K562 (cell line): ENCODE data around the gene EP300. TPM values are rescaled to one million over a fixed set of nuclear protein-coding genes. Genes with fewer than 3 reads are reported as not detected.
A peak's percentile ranks its signal among the peaks of the same experiment; 100 is the strongest.

Experiments used
- ATAC-seq: fragments of 200-7000 bp; cut with Tn5 transposase; 3 replicates; pipeline ENCODE4 v1.9.1; 2020; ENCODE audit warnings: moderate library complexity
- BruUV-seq: library from RNA; stranded (reverse); fragments of 400-500 nt; replicated peaks from 2 replicates; lab custom pipeline; 2021; lab: Mats Ljungman, UMichigan
- CTCF ChIA-PET: fragments of 300-600 bp; formaldehyde crosslinking; extraction: SDS; loops from one replicate; lab custom pipeline; 2021; ENCODE audit warnings: low intra/inter-chr PET ratio; lab: Yijun Ruan, JAX
- POLR2A ChIA-PET: fragments of 300-600, 350-650 bp; sonication (Branson Sonifier 250); formaldehyde crosslinking; extraction: SDS; loops from one replicate; lab custom pipeline; 2021; ENCODE audit warnings: antibody characterized with exemption, inconsistent platforms; lab: Yijun Ruan, JAX
- DNase-seq, 4 experiments: peaks; one replicate each; pipeline versions ENCODE4 v3.0.0 to v3.0.0-alpha.2; 2011 to 2018; ENCODE audit warnings: low spot score in 3 of 4, mixed read lengths in 3 of 4; ENCODE audit errors: extremely low read depth in 1 of 4
- FAIRE-seq: peaks from 2 replicates; lab custom pipeline; 2011; peaks lifted over from hg19 to GRCh38; lab: Jason Lieb, UNC
- H2AFZ ChIP-seq: 2 replicates; pipeline ENCODE4 v1.6.0; 2011; ENCODE audit warnings: low read depth, low read length, control low read depth, inconsistent platforms
- H3K27ac ChIP-seq: fragments of 200-600 bp; 3 replicates; pipeline ENCODE4 v1.8.0; 2011; ENCODE audit warnings: low read depth, mild to moderate bottlenecking, control low read depth, inconsistent platforms, low read length, moderate library complexity, mixed read lengths; ENCODE audit errors: extremely low read depth
- H3K27me3 ChIP-seq, 2 experiments: fragments of 300-600 bp in 1 of 2; 2 replicates in 1 of 2; 3 replicates in 1 of 2; pipeline versions ENCODE4 v1.6.0 to v1.8.0; 2011; ENCODE audit warnings: inconsistent platforms in 2 of 2, low read length in 2 of 2, mild to moderate bottlenecking in 1 of 2, mixed read lengths in 1 of 2, moderate library complexity in 1 of 2; ENCODE audit not compliant: control insufficient read depth in 2 of 2, insufficient read depth in 2 of 2
- H3K36me3 ChIP-seq: fragments of 300-600 bp; 3 replicates; pipeline ENCODE4 v1.8.0; 2011; ENCODE audit warnings: mild to moderate bottlenecking, low read length, inconsistent platforms; ENCODE audit not compliant: control insufficient read depth, insufficient read depth
- H3K4me1 ChIP-seq, 2 experiments: fragments of 200-600 bp in 1 of 2; replicated peaks in 1 of 2; 2 replicates in 1 of 2; 3 replicates in 1 of 2; pipeline versions ENCODE4 v1.5.1 to v1.8.0; 2011; ENCODE audit warnings: inconsistent platforms in 2 of 2, low read length in 2 of 2, mild to moderate bottlenecking in 1 of 2, mixed read lengths in 1 of 2, moderate library complexity in 1 of 2; ENCODE audit not compliant: control insufficient read depth in 2 of 2, insufficient read depth in 2 of 2
- H3K4me2 ChIP-seq: 2 replicates; pipeline ENCODE4 v1.6.1; 2011; ENCODE audit warnings: low read length, control low read depth, inconsistent platforms, mixed read lengths; ENCODE audit not compliant: insufficient read depth
- H3K4me3 ChIP-seq: fragments of 200-600 bp; sonication (generic), shearing (Covaris generic); 2 replicates; pipeline ENCODE4 v1.5.1; 2016; ENCODE audit warnings: control low read depth, inconsistent platforms
- H3K79me2 ChIP-seq: fragments of 200-600 bp; 3 replicates; pipeline ENCODE4 v1.8.0; 2011; ENCODE audit warnings: low read length, inconsistent platforms; ENCODE audit not compliant: control insufficient read depth, insufficient read depth
- H3K9ac ChIP-seq, 2 experiments: 2 replicates each; pipeline versions ENCODE4 v1.6.0 to v1.6.1; 2011; ENCODE audit warnings: low read depth in 2 of 2, low read length in 2 of 2, control low read depth in 1 of 2, inconsistent platforms in 1 of 2, mild to moderate bottlenecking in 1 of 2, mixed read lengths in 1 of 2; ENCODE audit not compliant: insufficient read depth in 1 of 2
- H3K9me1 ChIP-seq: one replicate; pipeline ENCODE4 v1.6.0; 2011; ENCODE audit warnings: inconsistent platforms, mild to moderate bottlenecking, low read length, moderate library complexity; ENCODE audit not compliant: control insufficient read depth, insufficient read depth
- H3K9me3 ChIP-seq: replicated peaks from 2 replicates; pipeline ENCODE4 v1.5.1; 2011; ENCODE audit warnings: low read depth, low read length, inconsistent platforms; ENCODE audit not compliant: control insufficient read depth, insufficient read depth
- H4K20me1 ChIP-seq: replicated peaks from 2 replicates; pipeline ENCODE4 v1.6.1; 2011; ENCODE audit warnings: low read length, inconsistent platforms, mixed read lengths; ENCODE audit not compliant: control insufficient read depth, insufficient read depth
- CBX3 ChIP-seq, 2 experiments: IDR thresholded peaks; 1 replicate in 1 of 2; 2 replicates in 1 of 2; pipeline ENCODE4 v1.6.1; 2012; ENCODE audit warnings: inconsistent platforms in 2 of 2, low read length in 2 of 2, borderline replicate concordance in 1 of 2, control low read depth in 1 of 2
- FOXP1 ChIP-seq: sonication (generic); formaldehyde crosslinking; IDR thresholded peaks from 2 replicates; pipeline ENCODE4 v1.8.0; 2022; ENCODE audit warnings: mild to moderate bottlenecking, missing genetic modification reagents
- HDAC3 ChIP-seq: fragments of 450-650 bp; IDR thresholded peaks from 2 replicates; pipeline ENCODE4 v1.6.1; 2018; ENCODE audit warnings: borderline replicate concordance, mild to moderate bottlenecking, moderate library complexity; ENCODE audit not compliant: partially characterized antibody
- HDAC8 ChIP-seq: fragments of 450-650 bp; IDR thresholded peaks from 2 replicates; pipeline ENCODE4 v1.6.1; 2016; ENCODE audit warnings: mild to moderate bottlenecking, missing genetic modification characterization, moderate library complexity, missing compliant biosample characterization
- HMG20B ChIP-seq: fragments of 250-450 bp; sonication (Bioruptor Pico); IDR thresholded peaks from 2 replicates; pipeline ENCODE4 v1.5.0; 2021; ENCODE audit warnings: mild to moderate bottlenecking
- MCM2 ChIP-seq: fragments of 450-650 bp; IDR thresholded peaks from 2 replicates; pipeline ENCODE4 v1.6.1; 2017; ENCODE audit warnings: low read depth, mild to moderate bottlenecking
- SAFB ChIP-seq: fragments of 200-400 bp; formaldehyde crosslinking; IDR thresholded peaks from 2 replicates; pipeline ENCODE4 v1.6.1; 2017; ENCODE audit warnings: low read depth, low read length, borderline replicate concordance
- SNRNP70 ChIP-seq: fragments of 200-400 bp; formaldehyde crosslinking; optimal IDR thresholded peaks from 2 replicates; pipeline ENCODE3; 2017; ENCODE audit warnings: low read depth, low read length
- STAT5B ChIP-seq: fragments of 250-450 bp; sonication (Bioruptor Pico); IDR thresholded peaks from 2 replicates; pipeline ENCODE4 v1.8.0; 2021; ENCODE audit warnings: mild to moderate bottlenecking, inconsistent platforms
- WGBS: fragments of 100-300 bp; shearing (Covaris generic); methylation state at CpG from one replicate; pipeline ENCODE4 v1.1.6; 2016; ENCODE audit warnings: low coverage, mixed read lengths; ENCODE audit not compliant: insufficient coverage; ENCODE audit errors: missing lambda C conversion rate; 5-methylcytosine and 5-hydroxymethylcytosine counted together
- in situ Hi-C: fragments of 300-500 bp; cut with MboI; formaldehyde crosslinking; loops from 4 replicates; pipeline ENCODE4 v1.15.0; 2018; ENCODE audit warnings: inconsistent platforms, mixed read lengths
- intact Hi-C: fragments of 100-400 bp; cut with micrococcal nuclease; formaldehyde crosslinking; loops from 2 replicates; pipeline ENCODE4 v1.14.2; 2022
- polyA plus RNA-seq, 8 experiments: library from polyadenylated mRNA; depleted of rRNA in 4 of 8; stranded (reverse) in 5 of 8; unstranded in 3 of 8; fragments of >200 nt; fragmentation: Nextera tagmentation in 2 of 8; fragmentation: Illumina TruSeq in 1 of 8; extraction: Ambion mirVana in 2 of 8; extraction: Trizol in 1 of 8; gene quantifications; 2 replicates each; pipeline versions ENCODE4 v1.2.1 to v1.2.3, GENCODE V29; 2011 to 2014; ENCODE audit warnings: inconsistent platforms in 1 of 8, missing spikeins in 1 of 8
- total RNA-seq, 7 experiments: library from RNA; depleted of rRNA in 6 of 7; stranded (reverse); fragments of >200 nt in 6 of 7; fragmentation: Illumina TruSeq in 2 of 7; extraction: Trizol in 2 of 7; gene quantifications; 2 replicates each; pipeline versions ENCODE4 v1.2.1 to v1.2.3, GENCODE V29; 2011 to 2021; ENCODE audit warnings: low replicate concordance in 1 of 7
- TF ChIP-seq, protein P1 (sequence below): fragments of 450-650 bp; IDR thresholded peaks from 2 replicates; pipeline ENCODE4 v1.6.1; 2017; ENCODE audit warnings: mild to moderate bottlenecking, moderate library complexity
- TF ChIP-seq, protein P2 (sequence below): fragments of 250-450 bp; sonication (Bioruptor Pico); IDR thresholded peaks from 2 replicates; pipeline ENCODE4 v1.8.0; 2021; ENCODE audit warnings: borderline replicate concordance, mild to moderate bottlenecking, moderate library complexity; ENCODE audit not compliant: poor library complexity, severe bottlenecking
- TF ChIP-seq, protein P3 (sequence below): fragments of 450-650 bp; IDR thresholded peaks from 2 replicates; pipeline ENCODE4 v1.6.1; 2016
- TF ChIP-seq, protein P4 (sequence below): sonication (generic); formaldehyde crosslinking; IDR thresholded peaks from 2 replicates; pipeline ENCODE4 v1.9.0; 2022; ENCODE audit warnings: mild to moderate bottlenecking, missing genetic modification reagents
- TF ChIP-seq, protein P5 (sequence below): fragments of 250-450 bp; sonication (Bioruptor Pico); IDR thresholded peaks from 2 replicates; pipeline ENCODE4 v1.5.0; 2020; ENCODE audit warnings: mild to moderate bottlenecking

EP300 gene
- total and polyA plus RNA-seq, 9 of the 15 experiments (the other 6 are each of a cell fraction or from before 2014, with no cell fraction given), result 2.2 to 28.6 (median 10.9) TPM

DNA sequence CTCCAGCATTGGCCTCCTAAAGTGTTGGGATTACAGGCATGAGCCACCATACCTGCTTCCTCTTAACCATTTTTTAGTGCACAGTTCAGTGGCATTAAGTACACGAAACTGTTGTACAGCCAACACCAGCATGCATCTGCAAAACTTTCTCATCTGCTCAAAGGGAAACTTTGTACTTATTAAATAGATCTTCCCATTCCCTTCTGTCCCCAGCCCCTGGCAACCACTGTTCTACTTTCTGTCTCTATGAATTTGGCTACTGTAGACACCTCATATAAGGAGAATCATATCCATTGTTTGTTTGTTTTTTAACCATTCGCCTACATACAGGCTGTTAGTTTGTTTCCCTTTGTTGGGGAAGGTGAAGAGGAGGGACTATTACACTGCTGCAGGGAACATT is 6.5 kb upstream of the EP300 start (continued):
- no peak for TF ChIP-seq SAFB
- TF ChIP-seq, protein P1, sequence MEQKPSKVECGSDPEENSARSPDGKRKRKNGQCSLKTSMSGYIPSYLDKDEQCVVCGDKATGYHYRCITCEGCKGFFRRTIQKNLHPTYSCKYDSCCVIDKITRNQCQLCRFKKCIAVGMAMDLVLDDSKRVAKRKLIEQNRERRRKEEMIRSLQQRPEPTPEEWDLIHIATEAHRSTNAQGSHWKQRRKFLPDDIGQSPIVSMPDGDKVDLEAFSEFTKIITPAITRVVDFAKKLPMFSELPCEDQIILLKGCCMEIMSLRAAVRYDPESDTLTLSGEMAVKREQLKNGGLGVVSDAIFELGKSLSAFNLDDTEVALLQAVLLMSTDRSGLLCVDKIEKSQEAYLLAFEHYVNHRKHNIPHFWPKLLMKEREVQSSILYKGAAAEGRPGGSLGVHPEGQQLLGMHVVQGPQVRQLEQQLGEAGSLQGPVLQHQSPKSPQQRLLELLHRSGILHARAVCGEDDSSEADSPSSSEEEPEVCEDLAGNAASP, result no peak

DNA sequence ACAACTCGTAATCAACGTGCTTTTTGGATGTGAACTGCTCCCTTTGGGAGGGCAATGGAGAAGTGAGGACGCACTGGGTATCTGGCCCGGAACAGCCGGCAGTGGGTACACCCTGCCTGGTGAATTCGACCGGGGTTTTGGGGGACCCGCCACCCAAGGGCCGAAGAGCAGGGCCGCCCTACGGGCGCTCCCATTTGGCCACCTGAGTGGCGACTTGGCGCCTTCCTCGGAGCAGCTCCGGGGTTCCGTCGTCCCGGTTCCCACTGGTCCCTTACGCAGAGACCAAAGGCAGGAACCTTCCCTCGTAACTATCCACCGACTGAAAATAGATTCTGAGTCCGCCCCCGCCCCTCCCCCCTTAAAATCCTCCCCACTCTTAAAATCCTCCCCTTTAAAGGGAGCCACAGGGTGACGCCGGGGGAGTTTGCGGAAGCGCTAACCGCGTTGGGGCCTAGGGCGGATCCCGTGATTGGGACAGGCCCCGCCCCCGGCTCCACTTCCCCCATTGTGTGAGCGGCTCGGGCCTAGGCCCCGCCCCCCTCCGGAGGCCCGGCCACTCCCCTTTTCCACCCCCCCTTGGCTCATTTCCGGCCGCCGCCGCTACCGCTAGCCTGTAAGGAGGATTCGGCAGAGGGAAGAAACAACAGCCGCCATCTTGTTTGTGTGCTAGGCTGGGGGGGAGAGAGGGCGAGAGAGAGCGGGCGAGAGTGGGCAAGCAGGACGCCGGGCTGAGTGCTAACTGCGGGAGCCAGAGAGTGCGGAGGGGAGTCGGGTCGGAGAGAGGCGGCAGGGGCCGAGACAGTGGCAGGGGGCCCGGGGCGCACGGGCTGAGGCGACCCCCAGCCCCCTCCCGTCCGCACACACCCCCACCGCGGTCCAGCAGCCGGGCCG is 1.0 kb upstream of the EP300 start:
- H3K9me1 ChIP-seq, result no peaks in the 10 kb centered on the region
- H3K4me3 ChIP-seq, result peak overlapping the region; percentile 68
- FAIRE-seq (peak; percentile 85), DNase-seq (peak; percentile 94 to 96 (median 96)), ATAC-seq (peak; percentile 89)
- peaks cover 47% of the 10 kb centered on the region for H3K79me2 ChIP-seq
- peak overlapping the region; percentile 99 for H3K27ac ChIP-seq
- H3K9me3 ChIP-seq, result no peaks in the 10 kb centered on the region
- peak overlapping the region; percentile 81 for H2AFZ ChIP-seq
- CTCF ChIA-PET, result no interaction called here
- under 1% methylated on average over 30 of the region's 67 CpGs for WGBS
- in situ Hi-C loops (no loop called here), intact Hi-C loops (loop anchor here (1.0 kb wide), 1 partner anchor 140 kb away; the partner anchor contains the start of gene RBX1)
- POLR2A ChIA-PET, result interaction anchor here (1.0 to 1.6 kb wide), 2 partner anchors 14 to 27 kb away, joined by 3 to 4 read pairs; no protein-coding TSS in a partner anchor
- H3K9ac ChIP-seq, result peak overlapping the region; percentile 96 to 99
- peaks cover 11% of the 10 kb centered on the region for H3K36me3 ChIP-seq
- H3K27me3 ChIP-seq, result no peaks in the 10 kb centered on the region
- H3K4me1 ChIP-seq, result peaks cover 6 to 7% of the 10 kb centered on the region in 2 experiments; a peak in 4 of 5 replicates
- H4K20me1 ChIP-seq, result peaks cover 16% of the 10 kb centered on the region
- TSS peak; percentile 97 for BruUV-seq
- peak overlapping the region; percentile 82 for H3K4me2 ChIP-seq
- TF ChIP-seq, protein P2, sequence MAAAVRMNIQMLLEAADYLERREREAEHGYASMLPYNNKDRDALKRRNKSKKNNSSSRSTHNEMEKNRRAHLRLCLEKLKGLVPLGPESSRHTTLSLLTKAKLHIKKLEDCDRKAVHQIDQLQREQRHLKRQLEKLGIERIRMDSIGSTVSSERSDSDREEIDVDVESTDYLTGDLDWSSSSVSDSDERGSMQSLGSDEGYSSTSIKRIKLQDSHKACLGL (CRISPR knock-in tag), result no peak
- TF ChIP-seq, protein P3, sequence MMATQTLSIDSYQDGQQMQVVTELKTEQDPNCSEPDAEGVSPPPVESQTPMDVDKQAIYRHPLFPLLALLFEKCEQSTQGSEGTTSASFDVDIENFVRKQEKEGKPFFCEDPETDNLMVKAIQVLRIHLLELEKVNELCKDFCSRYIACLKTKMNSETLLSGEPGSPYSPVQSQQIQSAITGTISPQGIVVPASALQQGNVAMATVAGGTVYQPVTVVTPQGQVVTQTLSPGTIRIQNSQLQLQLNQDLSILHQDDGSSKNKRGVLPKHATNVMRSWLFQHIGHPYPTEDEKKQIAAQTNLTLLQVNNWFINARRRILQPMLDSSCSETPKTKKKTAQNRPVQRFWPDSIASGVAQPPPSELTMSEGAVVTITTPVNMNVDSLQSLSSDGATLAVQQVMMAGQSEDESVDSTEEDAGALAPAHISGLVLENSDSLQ, result no peak
- TF ChIP-seq, protein P4, sequence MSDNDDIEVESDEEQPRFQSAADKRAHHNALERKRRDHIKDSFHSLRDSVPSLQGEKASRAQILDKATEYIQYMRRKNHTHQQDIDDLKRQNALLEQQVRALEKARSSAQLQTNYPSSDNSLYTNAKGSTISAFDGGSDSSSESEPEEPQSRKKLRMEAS (CRISPR knock-in tag), result no peak
- TF ChIP-seq CBX3 (IDR thresholded peaks at IDR 0.05; ENCODE audit: borderline replicate concordance in 1 of 2, low read length in 2 of 2), result no peak
- TF ChIP-seq HMG20B, result no peak
- 0 out of 2 replicates have a peak, but pooled peaks have one; percentile 50 for TF ChIP-seq FOXP1 (CRISPR knock-in tag)
- no peak for TF ChIP-seq HDAC3
- TF ChIP-seq SNRNP70, result no peak
- TF ChIP-seq HDAC8 (tag), result no peak
- TF ChIP-seq MCM2, result no peak
- TF ChIP-seq, protein P5, sequence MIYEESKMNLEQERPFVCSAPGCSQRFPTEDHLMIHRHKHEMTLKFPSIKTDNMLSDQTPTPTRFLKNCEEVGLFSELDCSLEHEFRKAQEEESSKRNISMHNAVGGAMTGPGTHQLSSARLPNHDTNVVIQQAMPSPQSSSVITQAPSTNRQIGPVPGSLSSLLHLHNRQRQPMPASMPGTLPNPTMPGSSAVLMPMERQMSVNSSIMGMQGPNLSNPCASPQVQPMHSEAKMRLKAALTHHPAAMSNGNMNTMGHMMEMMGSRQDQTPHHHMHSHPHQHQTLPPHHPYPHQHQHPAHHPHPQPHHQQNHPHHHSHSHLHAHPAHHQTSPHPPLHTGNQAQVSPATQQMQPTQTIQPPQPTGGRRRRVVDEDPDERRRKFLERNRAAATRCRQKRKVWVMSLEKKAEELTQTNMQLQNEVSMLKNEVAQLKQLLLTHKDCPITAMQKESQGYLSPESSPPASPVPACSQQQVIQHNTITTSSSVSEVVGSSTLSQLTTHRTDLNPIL (CRISPR knock-in tag), result no peak
- no peak for TF ChIP-seq STAT5B (CRISPR knock-in tag)
